Astrocyte of the cerebellum (primary cell): ENCODE measurements around the gene GPC5.

Experiments used
- DNase-seq: peaks from one replicate; pipeline ENCODE4 v3.0.0-alpha.2; 2011; ENCODE audit warnings: low read depth
- H3K4me3 ChIP-seq: 2 replicates; pipeline ENCODE4 v1.5.1; 2011; ENCODE audit warnings: mild to moderate bottlenecking, low read depth, low read length, moderate library complexity
- in situ Hi-C: cut with HindIII; loops from 2 replicates; pipeline ENCODE4 v1.10.0; 2017; ENCODE audit warnings: low sequenced_read_pairs
- TF ChIP-seq, protein P1 (sequence below): IDR thresholded peaks from 2 replicates; pipeline ENCODE4 v1.5.1; 2012; ENCODE audit warnings: low read length, low read depth, moderate library complexity, mild to moderate bottlenecking; ENCODE audit errors: missing control alignments

GPC5 gene

DNA sequence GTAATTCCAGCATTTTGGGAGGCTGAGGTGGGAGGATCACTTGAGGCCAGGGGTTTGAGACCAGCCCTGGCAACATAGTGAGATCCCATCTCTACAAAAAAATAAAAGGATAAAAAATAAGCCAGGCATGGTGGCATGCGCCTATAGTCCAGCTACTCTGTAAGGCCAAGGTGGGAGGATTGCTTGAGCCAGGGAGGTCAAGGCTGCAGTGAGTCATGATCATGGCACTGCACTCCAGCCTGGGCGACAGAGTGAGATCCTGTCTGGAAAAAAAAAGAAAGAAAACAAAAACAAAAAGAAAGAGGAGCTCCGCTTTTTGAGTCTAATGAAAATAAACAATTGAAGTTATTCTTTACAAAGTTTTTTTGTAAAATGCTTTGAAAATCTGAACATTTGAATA is 326.2 kb downstream of the GPC5 start:
- in situ Hi-C loops = no loop called here
- no peak for DNase-seq
- TF ChIP-seq, protein P1, sequence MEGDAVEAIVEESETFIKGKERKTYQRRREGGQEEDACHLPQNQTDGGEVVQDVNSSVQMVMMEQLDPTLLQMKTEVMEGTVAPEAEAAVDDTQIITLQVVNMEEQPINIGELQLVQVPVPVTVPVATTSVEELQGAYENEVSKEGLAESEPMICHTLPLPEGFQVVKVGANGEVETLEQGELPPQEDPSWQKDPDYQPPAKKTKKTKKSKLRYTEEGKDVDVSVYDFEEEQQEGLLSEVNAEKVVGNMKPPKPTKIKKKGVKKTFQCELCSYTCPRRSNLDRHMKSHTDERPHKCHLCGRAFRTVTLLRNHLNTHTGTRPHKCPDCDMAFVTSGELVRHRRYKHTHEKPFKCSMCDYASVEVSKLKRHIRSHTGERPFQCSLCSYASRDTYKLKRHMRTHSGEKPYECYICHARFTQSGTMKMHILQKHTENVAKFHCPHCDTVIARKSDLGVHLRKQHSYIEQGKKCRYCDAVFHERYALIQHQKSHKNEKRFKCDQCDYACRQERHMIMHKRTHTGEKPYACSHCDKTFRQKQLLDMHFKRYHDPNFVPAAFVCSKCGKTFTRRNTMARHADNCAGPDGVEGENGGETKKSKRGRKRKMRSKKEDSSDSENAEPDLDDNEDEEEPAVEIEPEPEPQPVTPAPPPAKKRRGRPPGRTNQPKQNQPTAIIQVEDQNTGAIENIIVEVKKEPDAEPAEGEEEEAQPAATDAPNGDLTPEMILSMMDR = no peak
- no peak overlapping the region for H3K4me3 ChIP-seq

GRCh38 chr13:91725646-91726045 is 327.2 kb downstream of the GPC5 start:
- in situ Hi-C loops = no loop called here
- DNase-seq = no peak
- TF ChIP-seq, protein P1 = no peak
- no peak overlapping the region for H3K4me3 ChIP-seq

DNA sequence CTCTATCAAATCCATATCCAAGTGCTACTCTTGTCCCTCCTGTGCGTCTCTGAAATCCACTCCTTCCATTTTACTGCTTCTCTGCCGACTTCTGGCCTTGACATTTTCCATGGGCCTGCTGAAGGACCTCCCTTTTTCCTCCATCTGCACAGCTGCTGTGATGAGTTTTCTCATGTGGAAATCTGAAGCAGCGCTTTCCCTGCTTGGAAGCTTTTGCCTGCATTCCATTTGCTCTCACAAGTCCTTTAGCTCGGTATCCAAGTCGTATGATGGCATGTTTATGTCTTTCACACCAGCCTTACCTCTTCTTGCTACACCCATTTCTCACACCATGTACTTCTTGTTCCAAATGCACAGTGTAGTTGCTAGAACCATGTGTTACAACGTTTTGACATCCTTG is 328.2 kb downstream of the GPC5 start:
- H3K4me3 ChIP-seq = no peak overlapping the region
- in situ Hi-C loops = no loop called here
- TF ChIP-seq, protein P1 = no peak
- DNase-seq = no peak

GRCh38 chr13:91729859-91730258 is 331.4 kb downstream of the GPC5 start:
- TF ChIP-seq, protein P1 = no peak
- in situ Hi-C loops = no loop called here
- no peak for DNase-seq

GRCh38 chr13:91739751-91740150 is 341.3 kb downstream of the GPC5 start:
- in situ Hi-C loops = no loop called here
- TF ChIP-seq, protein P1 = no peak

More at GRCh38 chr13:91729859-91730258, 331.4 kb downstream of the GPC5 start:
- no peak overlapping the region for H3K4me3 ChIP-seq

GRCh38 chr13:91740756-91741155 is 342.3 kb downstream of the GPC5 start:
- in situ Hi-C loops = no loop called here
- TF ChIP-seq, protein P1 = no peak
- no peak for DNase-seq
- no peak overlapping the region for H3K4me3 ChIP-seq

More at GRCh38 chr13:91739751-91740150, 341.3 kb downstream of the GPC5 start:
- no peak for DNase-seq
- H3K4me3 ChIP-seq = no peak overlapping the region

GRCh38 chr13:91741925-91742324 is 343.5 kb downstream of the GPC5 start:
- TF ChIP-seq, protein P1 = no peak
- H3K4me3 ChIP-seq = no peak overlapping the region
- DNase-seq = no peak
- in situ Hi-C loops = no loop called here
